DMS53 treated with DMSO at 0.1 percent for 48 hours (cell line): Measurements from ENCODE around the gene NGB.
"Not testable (repeated sequence)": the region's sequence is repeated elsewhere in the genome, so short reads cannot be mapped to it uniquely, and the experiment has no call there.

ENCODE experiments used
- DNase-seq: peaks from one replicate; lab custom pipeline; 2025; ENCODE audit not compliant: unreplicated experiment; lab: John Stamatoyannopoulos, UW

Gene NGB

GRCh38 chr14:77271113-77271710 is at the start of gene NGB:
Gene NGB (minus strand): TSS chr14:77271206. CDS start chr14:77270937, 269 bp downstream.
- no peak for DNase-seq

GRCh38 chr14:77320238-77320935 is 49.4 kb upstream of the NGB start, which contains the start of gene POMT2:
Gene POMT2 (minus strand): TSS chr14:77320883. CDS start chr14:77320681, 202 bp downstream.
- DNase-seq = peak; percentile 56

GRCh38 chr14:77319422-77319821 is 48.4 kb upstream of the NGB start:
- DNase-seq = no peak

GRCh38 chr14:77318756-77319155 is 47.8 kb upstream of the NGB start:
- DNase-seq = not testable (repeated sequence)

- no peak for DNase-seq
These were observed 47.1 kb upstream of the NGB start for GRCh38 chr14:77318006-77318553.

- no peak for DNase-seq
These were observed 45.9 kb upstream of the NGB start for GRCh38 chr14:77316872-77317301.

- no peak for DNase-seq
These were observed 45.1 kb upstream of the NGB start for GRCh38 chr14:77316195-77316505.

- DNase-seq = no peak
These were observed 43.8 kb upstream of the NGB start for GRCh38 chr14:77314539-77315457.

- no peak for DNase-seq
These were observed 43.0 kb upstream of the NGB start for GRCh38 chr14:77314043-77314442.

GRCh38 chr14:77313371-77313770 is 42.4 kb upstream of the NGB start:
- no peak for DNase-seq

- DNase-seq = no peak
These were observed 40.2 kb upstream of the NGB start for GRCh38 chr14:77311217-77311616.

- no peak for DNase-seq
These were observed 39.0 kb upstream of the NGB start for GRCh38 chr14:77310026-77310425.

GRCh38 chr14:77309131-77309530 is 38.1 kb upstream of the NGB start:
- no peak for DNase-seq

GRCh38 chr14:77306851-77307496 is 36.0 kb upstream of the NGB start:
- no peak for DNase-seq

GRCh38 chr14:77306416-77306815 is 35.4 kb upstream of the NGB start:
- no peak for DNase-seq

- no peak for DNase-seq
These were observed 34.7 kb upstream of the NGB start for GRCh38 chr14:77305696-77306095.

GRCh38 chr14:77303417-77304156 is 32.6 kb upstream of the NGB start:
- peak; percentile 91 for DNase-seq

GRCh38 chr14:77302926-77303325 is 31.9 kb upstream of the NGB start:
- peak; percentile 92 for DNase-seq

- peak; percentile 12 for DNase-seq
These were observed 30.1 kb upstream of the NGB start for GRCh38 chr14:77301103-77301502.

- no peak for DNase-seq
These were observed 28.8 kb upstream of the NGB start for GRCh38 chr14:77299771-77300170.
